Activated naive CD8-positive, alpha-beta T cell treated with anti-CD3 and anti-CD28 coated beads, Interleukin-2, amount 50 U/mL, for 16 hours (primary cell): ENCODE data around the gene TBX18.

Experiments used
- DNase-seq: peaks from one replicate; pipeline ENCODE4 v3.0.0-alpha.2; 2020; ENCODE audit warnings: low read depth, low spot score

TBX18 gene

DNA sequence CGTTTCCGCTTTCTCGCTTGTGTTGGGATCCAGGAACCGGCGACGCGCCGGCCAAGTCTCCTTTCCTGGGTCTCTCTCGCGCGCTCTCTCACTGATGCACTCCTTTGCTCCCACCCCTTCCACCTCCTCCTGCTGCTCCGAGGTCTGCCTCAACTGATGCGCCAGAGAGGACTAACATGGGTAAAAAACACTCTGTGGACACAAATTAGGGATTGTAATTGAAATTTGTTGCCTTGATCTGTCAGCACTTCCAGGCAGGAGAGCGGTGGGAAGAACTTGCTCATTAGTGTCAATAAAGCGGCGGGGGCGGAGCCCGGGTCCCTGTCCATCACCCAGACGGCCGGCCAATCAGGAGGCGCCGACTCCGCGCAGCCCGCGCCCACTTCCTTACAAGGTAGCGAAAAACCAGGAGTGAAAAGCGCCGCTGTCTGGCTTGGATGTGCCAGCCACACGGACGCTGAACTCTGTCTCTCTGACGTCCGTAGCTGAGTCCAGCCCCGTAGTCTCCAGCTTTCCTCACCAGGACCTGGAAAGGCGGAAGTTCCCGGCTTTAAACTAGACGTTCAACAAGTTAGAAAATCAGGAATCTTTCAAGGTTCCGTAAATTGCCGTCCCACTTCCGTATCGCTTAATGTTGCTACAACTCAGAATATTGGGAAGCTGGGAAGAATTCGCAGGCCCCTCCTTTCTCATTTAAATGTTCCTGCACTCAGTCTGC is at the start of gene TBX18:
Gene TBX18, minus strand, starts transcription at position 267 of the 718 bp plus-strand sequence. CDS start 417 bp downstream, outside the sequence.
- no peak for DNase-seq

DNA sequence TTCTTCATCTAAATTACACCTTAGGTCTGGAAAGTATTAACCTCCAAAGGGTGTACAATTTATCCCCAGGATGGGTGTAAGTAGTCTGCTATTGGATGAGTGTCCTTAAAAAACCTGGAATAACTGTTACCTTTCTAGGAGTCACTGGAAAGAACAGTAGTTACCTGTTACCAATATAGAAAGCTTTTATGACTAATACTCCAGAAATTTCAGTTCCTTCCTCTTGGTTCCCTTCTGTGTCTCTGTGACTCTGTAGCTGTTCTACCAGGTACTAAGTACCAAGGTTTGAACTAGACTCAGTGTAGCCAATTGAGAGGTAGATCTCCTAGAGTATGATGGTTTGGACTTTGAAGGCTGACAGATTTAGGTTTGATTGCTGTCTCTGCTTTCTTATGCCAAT is 47.0 kb upstream of the TBX18 start:
- DNase-seq: no peak

DNA sequence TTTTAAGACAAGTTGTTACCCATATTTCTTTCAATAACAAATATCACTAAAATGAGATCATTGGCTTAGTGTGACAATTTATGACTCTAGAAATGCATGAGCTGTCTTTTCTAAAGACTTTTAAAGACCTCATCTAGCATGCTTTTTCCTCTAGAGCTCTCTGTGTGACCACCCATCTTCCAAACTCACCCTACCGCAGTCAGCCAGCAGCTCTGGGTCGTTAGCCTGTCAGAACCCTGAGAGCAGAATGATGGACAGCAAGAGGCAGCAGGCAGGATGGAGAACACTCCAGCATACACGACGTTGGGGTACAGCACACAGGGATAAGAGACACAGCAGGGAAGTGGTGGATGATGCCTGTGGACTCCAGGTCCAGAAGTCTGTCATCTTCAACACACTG is 45.1 kb upstream of the TBX18 start:
- no peak for DNase-seq

GRCh38 chr6:84808491-84809061 is 44.2 kb upstream of the TBX18 start:
- no peak for DNase-seq

GRCh38 chr6:84805145-84805544 is 40.7 kb upstream of the TBX18 start:
- no peak for DNase-seq

- no peak for DNase-seq
Observed at GRCh38 chr6:84804720-84805119, 40.3 kb upstream of the TBX18 start.

- no peak for DNase-seq
Observed at GRCh38 chr6:84801250-84801649, 36.9 kb upstream of the TBX18 start.

GRCh38 chr6:84798257-84798656 is 33.9 kb upstream of the TBX18 start:
- DNase-seq: no peak

- DNase-seq: no peak
Observed at GRCh38 chr6:84796343-84796742, 31.9 kb upstream of the TBX18 start.

DNA sequence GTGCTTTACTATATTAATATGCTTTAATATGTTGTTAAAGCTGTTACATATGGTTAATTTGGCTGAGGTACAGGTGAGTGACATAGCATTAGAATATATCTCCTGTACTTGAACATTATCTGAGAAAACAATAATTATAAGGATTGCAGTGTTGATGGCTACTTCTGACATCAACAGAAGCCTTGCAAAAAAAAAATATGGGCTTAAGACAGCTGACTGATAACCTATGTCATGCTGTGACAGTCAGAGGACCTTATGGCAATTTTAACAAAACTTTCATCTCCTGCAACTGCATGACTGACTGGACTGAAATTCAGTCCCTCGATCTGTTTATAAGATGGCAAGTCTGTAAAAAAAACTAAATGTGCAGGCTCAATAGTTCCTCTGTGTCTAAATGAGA is 27.5 kb upstream of the TBX18 start:
- no peak for DNase-seq

GRCh38 chr6:84791233-84791632 is 26.8 kb upstream of the TBX18 start:
- no peak for DNase-seq

DNA sequence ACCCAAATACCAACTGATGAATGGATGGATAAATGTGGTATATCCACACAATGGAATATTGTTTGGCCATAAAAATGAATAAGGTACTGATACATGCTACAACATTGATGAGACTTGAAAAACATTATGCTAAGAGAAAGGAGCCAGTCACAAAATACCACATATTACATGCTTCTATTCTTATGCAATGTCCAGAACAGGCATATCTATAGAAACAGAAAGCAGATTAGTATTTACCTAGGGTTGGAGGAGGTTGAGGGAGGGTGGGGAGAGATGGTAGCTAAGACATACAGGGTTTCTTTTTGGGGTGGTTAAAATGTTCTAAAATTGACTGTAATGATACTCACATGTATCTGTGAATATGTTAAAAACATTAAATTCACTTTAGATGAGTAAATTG is 24.8 kb upstream of the TBX18 start:
- no peak for DNase-seq

DNA sequence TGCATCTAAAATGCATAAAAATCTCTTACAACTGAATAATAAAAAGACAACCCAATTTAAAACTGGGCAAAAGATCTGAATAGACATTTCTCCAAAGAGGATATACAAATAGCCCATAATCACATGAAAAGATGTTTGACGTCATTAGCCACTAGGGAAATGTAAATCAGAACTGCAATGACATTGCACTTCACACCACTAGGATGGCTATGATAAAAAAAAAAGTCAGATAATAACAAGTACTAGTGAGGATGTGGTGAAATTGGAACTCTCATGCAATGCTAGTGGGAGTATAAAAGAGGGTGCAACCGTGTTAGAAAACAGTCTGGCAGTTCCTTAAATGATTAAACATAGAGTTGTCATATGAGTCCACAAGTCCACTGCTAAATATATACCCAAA is 24.3 kb upstream of the TBX18 start:
- no peak for DNase-seq

DNA sequence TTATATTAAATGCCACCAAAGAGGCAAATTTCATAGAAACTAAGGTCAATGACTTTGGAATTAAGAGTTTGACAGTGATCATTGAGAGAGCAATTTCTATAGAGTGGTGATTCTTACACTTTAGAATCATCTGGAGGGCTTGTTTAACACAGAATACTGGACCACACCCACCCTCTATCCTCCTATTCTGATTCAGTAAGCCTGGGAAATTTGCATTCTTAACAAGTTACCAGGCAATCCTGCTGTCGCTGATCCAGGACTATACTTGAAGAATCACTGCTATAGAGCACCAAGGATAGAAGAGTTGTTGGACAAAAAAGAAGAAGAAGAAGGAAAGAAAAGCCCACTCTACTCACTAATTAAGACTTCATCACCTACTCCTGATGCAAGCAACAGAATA is 21.3 kb upstream of the TBX18 start:
- no peak for DNase-seq

DNA sequence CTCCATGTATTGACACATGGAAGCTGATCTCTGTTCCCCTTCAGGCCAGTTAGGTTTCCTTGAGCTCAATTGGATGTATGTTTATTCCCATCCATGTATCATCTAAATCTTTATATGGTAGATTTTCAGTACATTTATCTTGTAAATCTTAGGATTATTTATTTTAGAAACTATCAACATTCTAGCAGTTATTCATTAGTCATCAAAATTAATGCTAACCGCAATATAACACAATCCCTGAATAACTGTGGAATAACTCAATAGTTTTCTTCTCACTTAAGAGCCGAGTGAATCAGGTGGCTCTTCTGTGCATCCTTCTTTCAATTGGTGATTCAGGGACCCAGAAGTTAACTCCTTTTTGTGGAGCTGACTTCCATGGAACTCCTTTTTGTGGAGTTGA is 15.5 kb upstream of the TBX18 start:
- no peak for DNase-seq

DNA sequence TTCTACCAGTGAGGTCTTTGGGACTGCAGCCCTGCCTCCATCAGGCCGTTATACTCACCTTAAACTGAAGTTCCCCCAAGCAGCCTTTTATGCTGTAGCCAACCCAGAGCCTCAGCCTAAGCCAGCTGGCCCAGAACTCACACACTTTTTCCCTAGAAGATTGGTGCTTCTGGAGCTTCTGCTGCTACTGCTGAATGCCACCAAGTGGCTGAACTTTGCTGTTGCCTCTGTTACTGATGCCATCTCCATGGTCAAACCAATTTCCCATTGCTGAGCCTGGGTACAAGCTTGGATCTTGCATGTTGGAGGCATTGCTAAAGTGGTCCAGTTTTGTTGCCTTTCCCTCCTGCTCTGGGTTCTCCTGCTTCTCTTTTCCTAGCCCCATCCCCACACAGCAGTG is 15.0 kb upstream of the TBX18 start:
- no peak for DNase-seq

DNA sequence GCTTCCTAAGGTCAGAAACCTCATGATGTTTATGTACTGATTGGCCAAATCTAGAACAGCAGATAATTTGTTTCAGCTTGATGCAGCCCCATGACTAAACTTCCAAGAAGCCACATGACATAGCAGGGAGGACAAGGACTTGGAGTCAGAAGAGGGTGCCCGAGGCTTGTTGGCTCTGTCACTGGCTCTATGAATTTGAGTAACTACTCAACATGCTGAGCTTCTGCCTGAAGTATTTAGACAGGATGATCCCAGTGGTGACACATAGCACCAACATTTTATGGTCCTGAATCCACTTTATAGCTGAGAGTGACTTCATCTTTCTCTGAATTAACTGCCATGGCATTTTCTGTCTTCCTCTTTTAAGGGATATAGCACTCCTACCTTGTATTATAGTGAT is 13.5 kb upstream of the TBX18 start:
- DNase-seq: no peak

DNA sequence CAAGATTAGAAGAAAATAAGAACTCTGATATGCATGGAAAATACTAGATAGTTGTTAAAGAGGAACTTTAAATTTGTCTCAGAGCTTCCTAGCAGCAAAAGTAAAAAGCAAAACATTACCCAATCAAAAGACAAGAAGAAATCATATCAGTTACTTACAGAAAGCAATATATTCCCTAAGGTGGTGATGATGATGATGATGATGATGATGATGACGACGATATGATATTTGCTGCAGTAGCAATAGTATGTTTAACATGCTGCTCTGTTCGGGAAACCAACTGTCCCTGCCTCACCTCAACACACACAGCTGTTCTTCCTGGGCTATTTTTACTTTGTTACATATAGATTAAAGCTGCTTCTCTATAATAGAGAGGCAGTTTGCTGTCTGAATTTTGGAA is 12.0 kb upstream of the TBX18 start:
- no peak for DNase-seq

DNA sequence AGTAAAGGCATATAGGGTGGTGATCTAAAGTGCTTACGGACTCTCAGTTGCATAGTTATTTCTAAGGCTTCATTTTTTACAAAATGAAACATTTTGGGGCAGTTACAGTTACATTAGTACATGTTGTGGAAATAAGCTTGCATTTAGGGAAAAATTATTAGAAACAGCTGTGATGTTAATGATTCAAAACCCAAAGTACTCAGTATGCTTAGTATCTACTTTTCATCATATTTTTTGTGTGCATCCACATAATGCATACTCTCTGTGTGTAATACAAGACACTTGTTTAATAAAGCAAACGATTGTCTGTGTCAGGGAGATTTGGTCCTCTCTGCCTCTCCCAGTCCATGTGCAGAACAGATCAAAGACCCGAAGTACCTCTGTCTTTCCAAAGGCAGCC is 11.4 kb upstream of the TBX18 start:
- no peak for DNase-seq

- no peak for DNase-seq
Observed at GRCh38 chr6:84774985-84775284, 10.5 kb upstream of the TBX18 start.

DNA sequence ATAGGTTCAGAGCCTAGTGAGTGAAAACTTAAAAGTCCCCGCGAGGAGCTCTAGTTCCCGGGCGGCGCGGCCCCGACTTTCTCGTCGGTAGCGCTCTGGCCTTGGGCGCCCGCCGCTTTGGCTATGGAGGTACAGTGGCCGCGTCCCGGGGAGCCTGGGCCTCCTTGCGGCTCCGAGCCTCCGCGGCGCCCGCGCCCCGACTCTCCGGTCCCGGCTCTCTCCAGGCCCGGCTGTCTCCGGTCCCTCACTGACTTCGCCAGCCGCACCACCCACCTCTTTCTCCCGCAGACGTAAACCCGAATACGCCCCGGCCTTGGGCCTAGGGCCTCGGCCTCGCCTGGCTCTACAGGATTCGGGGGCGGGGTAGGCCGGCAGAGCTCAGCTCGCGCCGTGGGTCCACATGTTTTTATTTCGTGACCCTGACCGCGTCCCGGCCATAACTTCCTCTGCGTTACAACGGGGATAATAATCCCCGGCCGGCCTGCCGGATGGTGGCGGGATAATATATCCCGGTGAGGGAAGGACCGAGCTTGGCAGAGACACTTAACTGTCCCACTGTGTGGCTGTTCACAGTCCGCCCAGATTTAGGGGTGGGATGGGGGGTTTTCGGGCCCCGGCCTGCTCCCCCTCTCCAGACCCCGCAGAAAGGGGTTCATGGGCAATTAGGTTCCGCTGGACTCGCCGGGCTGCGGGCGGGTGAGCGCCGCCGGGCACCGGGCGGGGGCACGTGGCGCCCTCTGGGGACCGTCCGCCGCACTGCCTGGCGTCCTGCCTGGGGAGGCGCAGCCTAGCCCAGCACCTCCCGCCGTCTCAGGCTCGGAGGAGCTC is 10.0 kb upstream of the TBX18 start:
- no peak for DNase-seq

DNA sequence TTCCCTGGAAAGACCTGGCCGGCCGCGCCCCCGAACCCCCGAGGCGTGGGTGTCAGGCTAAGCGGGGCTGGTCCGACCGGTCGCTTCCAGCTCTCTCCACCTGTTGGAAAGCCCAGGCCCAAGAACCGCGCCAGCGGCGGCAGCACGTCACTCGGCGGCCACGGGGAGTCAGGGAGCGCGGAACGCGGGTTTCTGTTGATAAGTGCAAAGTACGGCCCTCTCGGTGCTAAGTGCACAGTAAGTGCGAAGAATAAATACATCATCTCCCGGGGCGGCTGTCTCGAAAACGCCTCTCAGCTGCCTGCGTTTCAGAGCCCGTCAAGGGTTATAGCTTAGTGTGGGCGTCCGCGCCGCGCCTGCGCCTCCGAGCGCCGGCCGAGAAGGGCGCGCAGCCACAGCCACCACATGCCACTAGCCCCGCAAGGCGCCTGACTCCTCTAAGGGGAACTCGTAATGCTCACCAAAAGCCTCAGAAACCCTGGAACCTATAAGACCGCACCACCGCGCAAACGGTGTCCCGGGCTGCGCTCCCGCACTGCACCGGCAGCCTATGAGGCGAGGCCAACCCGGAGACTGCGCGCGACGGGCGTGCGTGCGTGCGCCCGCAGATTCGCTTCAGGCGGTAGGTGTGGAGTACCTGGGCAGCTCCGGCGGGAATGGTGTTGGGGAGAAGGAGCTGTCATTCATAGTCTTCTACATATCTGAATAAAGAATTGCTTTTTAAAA is 9.2 kb upstream of the TBX18 start:
- DNase-seq: no peak

GRCh38 chr6:84773133-84773430 is 8.7 kb upstream of the TBX18 start:
- DNase-seq: no peak
